ENCODE data around the gene NME4.
"Not testable (repeated sequence)": the region's sequence is repeated elsewhere in the genome, so short reads cannot be mapped to it uniquely, and the experiment has no call there.

Gene NME4

DNA sequence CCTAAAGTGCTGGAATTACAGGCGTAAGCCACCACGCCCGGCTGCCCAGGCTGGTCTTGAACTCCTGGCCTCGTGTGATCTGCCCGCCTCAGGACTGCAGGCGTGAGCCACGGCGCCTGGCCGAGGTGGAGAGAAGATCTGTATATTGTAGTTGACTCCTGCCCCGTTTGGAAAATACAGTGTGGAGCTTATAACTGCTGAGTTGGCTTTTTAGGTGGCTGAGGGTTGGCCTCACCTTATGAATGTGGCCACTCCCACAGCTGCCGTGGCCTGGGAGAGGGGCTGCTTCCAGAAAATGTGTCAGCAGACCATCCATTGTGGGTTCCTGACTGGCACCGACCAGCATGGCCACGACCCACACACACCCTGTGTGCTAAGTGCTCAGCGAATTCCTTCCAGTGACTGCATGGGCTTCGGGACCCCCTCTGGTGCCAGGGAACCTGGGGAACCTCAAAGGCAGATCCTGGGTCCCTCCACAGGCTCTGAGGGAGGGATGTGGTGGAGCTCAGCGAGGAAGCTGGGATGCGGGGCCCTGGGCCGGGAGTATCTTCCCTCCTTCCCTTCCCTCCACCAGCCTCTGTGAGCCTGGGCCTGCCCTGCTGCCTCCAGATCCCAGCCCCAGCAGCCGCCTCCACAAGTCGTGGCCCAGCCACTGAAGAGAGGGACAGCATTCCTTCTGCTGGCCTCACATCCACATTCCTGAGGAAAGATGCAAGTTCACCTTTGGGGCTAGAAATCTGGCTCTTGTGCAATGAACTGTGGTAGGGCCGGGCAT is 17.6 kb downstream of the NME4 start:
- H3K27me3 ChIP-seq (ENCODE audit: insufficient read depth, poor library complexity, severe bottlenecking) = no peaks in the 10 kb centered on the region
- H3K4me3 ChIP-seq (replicated peaks; ENCODE audit: insufficient read depth, low read length) = no peak overlapping the region
- no peak for TF ChIP-seq SPI1 (IDR thresholded peaks at IDR 0.05; ENCODE audit: borderline replicate concordance, low read depth)
- TF ChIP-seq REST (IDR thresholded peaks at IDR 0.05; ENCODE audit: insufficient replicate concordance, low read depth) = no peak
- no peak for TF ChIP-seq POLR2AphosphoS5 (IDR thresholded peaks at IDR 0.05; ENCODE audit: low read depth)
- TF ChIP-seq GABPA (IDR thresholded peaks at IDR 0.05; ENCODE audit: low read depth) = no peak
- TF ChIP-seq, protein P1, sequence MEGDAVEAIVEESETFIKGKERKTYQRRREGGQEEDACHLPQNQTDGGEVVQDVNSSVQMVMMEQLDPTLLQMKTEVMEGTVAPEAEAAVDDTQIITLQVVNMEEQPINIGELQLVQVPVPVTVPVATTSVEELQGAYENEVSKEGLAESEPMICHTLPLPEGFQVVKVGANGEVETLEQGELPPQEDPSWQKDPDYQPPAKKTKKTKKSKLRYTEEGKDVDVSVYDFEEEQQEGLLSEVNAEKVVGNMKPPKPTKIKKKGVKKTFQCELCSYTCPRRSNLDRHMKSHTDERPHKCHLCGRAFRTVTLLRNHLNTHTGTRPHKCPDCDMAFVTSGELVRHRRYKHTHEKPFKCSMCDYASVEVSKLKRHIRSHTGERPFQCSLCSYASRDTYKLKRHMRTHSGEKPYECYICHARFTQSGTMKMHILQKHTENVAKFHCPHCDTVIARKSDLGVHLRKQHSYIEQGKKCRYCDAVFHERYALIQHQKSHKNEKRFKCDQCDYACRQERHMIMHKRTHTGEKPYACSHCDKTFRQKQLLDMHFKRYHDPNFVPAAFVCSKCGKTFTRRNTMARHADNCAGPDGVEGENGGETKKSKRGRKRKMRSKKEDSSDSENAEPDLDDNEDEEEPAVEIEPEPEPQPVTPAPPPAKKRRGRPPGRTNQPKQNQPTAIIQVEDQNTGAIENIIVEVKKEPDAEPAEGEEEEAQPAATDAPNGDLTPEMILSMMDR (IDR thresholded peaks at IDR 0.05; ENCODE audit: insufficient read depth, low read length) = no peak
- H3K27ac ChIP-seq (replicated peaks) = no peak overlapping the region
- DNase-seq (ENCODE audit: low read depth in 1 of 2, low spot score in 1 of 2) = no peak

DNA sequence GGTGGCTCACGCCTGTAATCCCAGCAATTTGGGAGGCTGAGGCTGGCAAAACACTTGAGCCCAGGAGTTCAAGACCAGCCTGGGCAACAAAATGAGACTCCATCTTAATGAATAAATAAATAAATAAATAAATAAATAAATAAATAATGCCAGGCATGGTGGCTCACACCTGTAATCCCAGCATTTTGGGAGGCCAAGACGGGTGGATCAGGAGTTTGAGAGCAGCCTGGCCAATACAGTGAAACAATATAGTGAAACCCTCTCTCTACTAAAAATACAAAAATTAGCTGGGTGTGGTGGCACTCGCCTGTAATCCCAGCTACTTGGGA is 18.1 kb downstream of the NME4 start:
- not testable (repeated sequence) for H3K27ac ChIP-seq (replicated peaks); H3K4me3 ChIP-seq (replicated peaks; ENCODE audit: insufficient read depth, low read length); H3K27me3 ChIP-seq (ENCODE audit: insufficient read depth, poor library complexity, severe bottlenecking); DNase-seq (ENCODE audit: low read depth in 1 of 2, low spot score in 1 of 2)

GRCh38 chr16:422179-422578 is 25.2 kb downstream of the NME4 start:
- not testable (repeated sequence) for H3K27ac ChIP-seq (replicated peaks); H3K4me3 ChIP-seq (replicated peaks; ENCODE audit: insufficient read depth, low read length); DNase-seq (ENCODE audit: low read depth in 1 of 2, low spot score in 1 of 2)
- H3K27me3 ChIP-seq (ENCODE audit: insufficient read depth, poor library complexity, severe bottlenecking) = peaks cover 11% of the 10 kb centered on the region

- Histone ChIP-seq H3K27me3 (ENCODE audit: insufficient read depth, poor library complexity, severe bottlenecking) (peaks cover 11% of the 10 kb centered on the region), H3K4me3 (replicated peaks; ENCODE audit: insufficient read depth, low read length) (no peak overlapping the region), H3K27ac (replicated peaks) (no peak overlapping the region)
- DNase-seq (ENCODE audit: low read depth in 1 of 2, low spot score in 1 of 2) = peak; percentile 24 to 82
- TF ChIP-seq POLR2AphosphoS5 (IDR thresholded peaks at IDR 0.05; ENCODE audit: low read depth) (no peak), SPI1 (IDR thresholded peaks at IDR 0.05; ENCODE audit: borderline replicate concordance, low read depth) (no peak), REST (IDR thresholded peaks at IDR 0.05; ENCODE audit: insufficient replicate concordance, low read depth) (no peak), GABPA (IDR thresholded peaks at IDR 0.05; ENCODE audit: low read depth) (no peak)
- TF ChIP-seq, protein P1 (IDR thresholded peaks at IDR 0.05; ENCODE audit: insufficient read depth, low read length) = no peak
These were observed 27.1 kb downstream of the NME4 start for GRCh38 chr16:424033-424622.

GRCh38 chr16:424623-425081 is 27.7 kb downstream of the NME4 start:
- DNase-seq (ENCODE audit: low read depth in 1 of 2, low spot score in 1 of 2) = no peak
- H3K4me3 ChIP-seq (replicated peaks; ENCODE audit: insufficient read depth, low read length) = peak overlapping the region; percentile 60
- H3K27me3 ChIP-seq (ENCODE audit: insufficient read depth, poor library complexity, severe bottlenecking) = peaks cover 11% of the 10 kb centered on the region
- TF ChIP-seq GABPA (IDR thresholded peaks at IDR 0.05; ENCODE audit: low read depth) (no peak), SPI1 (IDR thresholded peaks at IDR 0.05; ENCODE audit: borderline replicate concordance, low read depth) (no peak), REST (IDR thresholded peaks at IDR 0.05; ENCODE audit: insufficient replicate concordance, low read depth) (no peak), POLR2AphosphoS5 (IDR thresholded peaks at IDR 0.05; ENCODE audit: low read depth) (no peak)
- TF ChIP-seq, protein P1 (IDR thresholded peaks at IDR 0.05; ENCODE audit: insufficient read depth, low read length) = no peak
- no peak overlapping the region for H3K27ac ChIP-seq (replicated peaks)

Data from HL-60 (cell line).